MCF 10A (cell line): Measurements from ENCODE around the gene GABRB3. TPM values are rescaled to one million over a fixed set of nuclear protein-coding genes. Genes with fewer than 3 reads are reported as not detected.

Experiments
- BruUV-seq: library from RNA; stranded (reverse); fragments of 400-500 nt; replicated peaks from 2 replicates; lab custom pipeline; 2021; lab: Mats Ljungman, UMichigan
- CTCF ChIA-PET: fragments of 300-600 bp; sonication (Branson Sonifier 250); formaldehyde crosslinking; extraction: SDS; loops from one replicate; lab custom pipeline; 2021; ENCODE audit warnings: antibody characterized with exemption, inconsistent platforms; lab: Yijun Ruan, JAX
- POLR2A ChIA-PET: fragments of 300-600, 350-650 bp; sonication (Branson Sonifier 250); formaldehyde crosslinking; extraction: SDS; loops from one replicate; lab custom pipeline; 2020; ENCODE audit warnings: antibody characterized with exemption, inconsistent platforms; lab: Yijun Ruan, JAX
- DNase-seq: peaks from one replicate; pipeline ENCODE4 v3.0.0-alpha.2; 2018; ENCODE audit not compliant: unreplicated experiment
- H3K27ac Mint-ChIP-seq: one replicate; pipeline ENCODE4 v1.8.0; 2022; ENCODE audit warnings: mild to moderate bottlenecking, low read depth, mixed read lengths; ENCODE audit not compliant: unreplicated experiment
- H3K27me3 Mint-ChIP-seq: one replicate; pipeline ENCODE4 v1.8.0; 2022; ENCODE audit warnings: mixed read lengths; ENCODE audit not compliant: insufficient read depth, unreplicated experiment
- H3K36me3 Mint-ChIP-seq: one replicate; pipeline ENCODE4 v1.8.0; 2022; ENCODE audit warnings: mild to moderate bottlenecking, moderate library complexity, mixed read lengths; ENCODE audit not compliant: insufficient read depth, unreplicated experiment
- H3K4me1 Mint-ChIP-seq: one replicate; pipeline ENCODE4 v1.8.0; 2022; ENCODE audit warnings: mixed read lengths; ENCODE audit not compliant: insufficient read depth, unreplicated experiment
- H3K4me3 Mint-ChIP-seq: one replicate; pipeline ENCODE4 v1.8.0; 2022; ENCODE audit warnings: mild to moderate bottlenecking, moderate library complexity, mixed read lengths; ENCODE audit not compliant: unreplicated experiment
- H3K9me3 Mint-ChIP-seq: one replicate; pipeline ENCODE4 v1.8.0; 2022; ENCODE audit warnings: mixed read lengths; ENCODE audit not compliant: unreplicated experiment
- intact Hi-C: fragments of 100-400 bp; cut with micrococcal nuclease; formaldehyde crosslinking; loops from 2 replicates; pipeline ENCODE4 v1.14.1; 2022
- total RNA-seq: library from RNA; stranded (reverse); gene quantifications from 2 replicates; pipeline ENCODE4 v1.2.3, GENCODE V29; 2022
- TF ChIP-seq, protein P1 (sequence below): fragments of 200-600 bp; IDR thresholded peaks from one replicate; pipeline ENCODE4 v1.8.0; 2022; ENCODE audit warnings: antibody characterized with exemption, mild to moderate bottlenecking; ENCODE audit not compliant: unreplicated experiment

Gene GABRB3
- total RNA-seq, 1 experiment from 2014 or later: not detected

DNA sequence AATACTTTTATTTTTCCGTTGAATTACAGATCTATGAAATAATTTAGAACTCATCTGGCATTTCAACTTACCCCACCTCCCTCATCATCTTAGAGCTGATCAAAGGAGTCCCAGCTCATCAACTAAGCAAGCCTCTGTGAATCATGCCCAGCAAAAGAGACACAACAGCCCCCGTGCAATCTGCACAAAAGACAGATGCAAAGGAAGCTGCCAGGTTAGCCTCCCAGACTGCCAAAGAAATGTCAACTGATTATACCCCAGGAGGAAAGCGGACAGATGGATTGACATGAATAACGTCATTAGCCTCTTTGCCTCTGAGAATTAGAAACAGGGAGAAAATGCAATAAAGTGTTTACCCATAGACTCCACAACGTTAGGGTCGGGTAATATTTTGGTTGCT is 75.0 kb downstream of the GABRB3 start:
- intact Hi-C loops: no loop called here
- CTCF ChIA-PET: no interaction called here
- H3K27me3 Mint-ChIP-seq: no peaks in the 10 kb centered on the region
- no peaks in the 10 kb centered on the region for H3K4me1 Mint-ChIP-seq
- POLR2A ChIA-PET: no interaction called here
- no peaks in the 10 kb centered on the region for H3K36me3 Mint-ChIP-seq
- no peak overlapping the region for H3K4me3 Mint-ChIP-seq
- TF ChIP-seq, protein P1, sequence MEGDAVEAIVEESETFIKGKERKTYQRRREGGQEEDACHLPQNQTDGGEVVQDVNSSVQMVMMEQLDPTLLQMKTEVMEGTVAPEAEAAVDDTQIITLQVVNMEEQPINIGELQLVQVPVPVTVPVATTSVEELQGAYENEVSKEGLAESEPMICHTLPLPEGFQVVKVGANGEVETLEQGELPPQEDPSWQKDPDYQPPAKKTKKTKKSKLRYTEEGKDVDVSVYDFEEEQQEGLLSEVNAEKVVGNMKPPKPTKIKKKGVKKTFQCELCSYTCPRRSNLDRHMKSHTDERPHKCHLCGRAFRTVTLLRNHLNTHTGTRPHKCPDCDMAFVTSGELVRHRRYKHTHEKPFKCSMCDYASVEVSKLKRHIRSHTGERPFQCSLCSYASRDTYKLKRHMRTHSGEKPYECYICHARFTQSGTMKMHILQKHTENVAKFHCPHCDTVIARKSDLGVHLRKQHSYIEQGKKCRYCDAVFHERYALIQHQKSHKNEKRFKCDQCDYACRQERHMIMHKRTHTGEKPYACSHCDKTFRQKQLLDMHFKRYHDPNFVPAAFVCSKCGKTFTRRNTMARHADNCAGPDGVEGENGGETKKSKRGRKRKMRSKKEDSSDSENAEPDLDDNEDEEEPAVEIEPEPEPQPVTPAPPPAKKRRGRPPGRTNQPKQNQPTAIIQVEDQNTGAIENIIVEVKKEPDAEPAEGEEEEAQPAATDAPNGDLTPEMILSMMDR: no peak
- H3K27ac Mint-ChIP-seq: no peak overlapping the region
- no TSS peak for BruUV-seq
- DNase-seq: no peak
- peaks cover 44% of the 10 kb centered on the region for H3K9me3 Mint-ChIP-seq

DNA sequence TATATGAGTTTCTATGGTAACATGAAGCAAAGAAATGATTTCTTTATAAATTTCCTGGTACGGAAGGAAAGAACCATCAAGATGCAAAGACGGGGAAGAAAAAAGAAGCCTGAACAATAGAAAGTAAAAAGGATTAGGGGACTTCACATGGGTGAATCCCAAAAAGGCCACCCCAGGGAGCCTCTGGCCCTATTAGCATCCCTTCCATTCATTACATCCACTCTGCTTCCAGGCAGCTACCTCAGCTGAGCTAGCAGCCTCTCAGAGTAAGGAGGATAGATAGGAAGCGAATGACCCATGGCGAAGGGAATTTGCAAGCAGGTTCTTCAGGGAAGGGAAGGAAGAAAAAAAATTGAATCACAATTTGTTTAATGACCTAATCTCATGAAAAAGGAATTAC is 81.6 kb downstream of the GABRB3 start:
- CTCF ChIA-PET: no interaction called here
- no TSS peak for BruUV-seq
- DNase-seq: no peak
- TF ChIP-seq, protein P1: no peak
- peaks cover 41% of the 10 kb centered on the region for H3K9me3 Mint-ChIP-seq
- H3K4me3 Mint-ChIP-seq: no peak overlapping the region
- no peak overlapping the region for H3K27ac Mint-ChIP-seq
- POLR2A ChIA-PET: no interaction called here
- H3K27me3 Mint-ChIP-seq: no peaks in the 10 kb centered on the region
- intact Hi-C loops: no loop called here
- H3K4me1 Mint-ChIP-seq: no peaks in the 10 kb centered on the region
- peaks cover 6% of the 10 kb centered on the region for H3K36me3 Mint-ChIP-seq

GRCh38 chr15:26690778-26691177 is 82.1 kb downstream of the GABRB3 start:
- ChIA-PET POLR2A (no interaction called here), CTCF (no interaction called here)
- Mint-ChIP-seq H3K9me3 (peaks cover 41% of the 10 kb centered on the region), H3K27ac (no peak overlapping the region), H3K36me3 (peaks cover 6% of the 10 kb centered on the region), H3K4me1 (no peaks in the 10 kb centered on the region), H3K4me3 (no peak overlapping the region), H3K27me3 (no peaks in the 10 kb centered on the region)
- TF ChIP-seq, protein P1: no peak
- intact Hi-C loops: no loop called here
- no peak for DNase-seq
- no TSS peak for BruUV-seq

DNA sequence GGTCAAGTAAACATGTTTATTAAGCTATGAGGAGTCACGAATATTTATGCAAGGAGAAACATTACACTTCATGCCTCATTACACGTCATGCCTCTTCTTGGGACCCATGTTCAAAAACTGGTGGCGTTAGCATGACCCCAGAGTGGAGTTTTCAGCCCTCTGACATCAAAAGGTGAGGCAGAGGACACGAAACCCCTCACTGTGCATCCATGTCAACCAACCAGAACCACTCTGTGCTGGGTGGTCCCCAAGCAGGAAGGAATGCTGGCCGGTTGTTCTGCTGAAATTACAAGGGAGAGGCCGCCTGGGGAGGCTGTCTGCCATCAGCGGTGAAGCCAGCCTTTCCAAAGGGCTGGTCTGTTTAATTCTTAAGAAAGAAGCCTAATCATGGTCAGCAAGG is 83.4 kb downstream of the GABRB3 start:
- H3K9me3 Mint-ChIP-seq: peaks cover 40% of the 10 kb centered on the region
- no peak overlapping the region for H3K27ac Mint-ChIP-seq
- TF ChIP-seq, protein P1: no peak
- no peaks in the 10 kb centered on the region for H3K27me3 Mint-ChIP-seq
- H3K36me3 Mint-ChIP-seq: peaks cover 6% of the 10 kb centered on the region
- H3K4me3 Mint-ChIP-seq: no peak overlapping the region
- ChIA-PET POLR2A (no interaction called here), CTCF (no interaction called here)
- no peak for DNase-seq
- H3K4me1 Mint-ChIP-seq: no peaks in the 10 kb centered on the region
- no TSS peak for BruUV-seq
- intact Hi-C loops: no loop called here
